ENCODE measurements around the gene CRHR2. TPM values are rescaled to one million over a fixed set of nuclear protein-coding genes. Genes with fewer than 3 reads are reported as not detected.

Gene CRHR2
- total RNA-seq, 1 experiment from 2014 or later, result not detected

DNA sequence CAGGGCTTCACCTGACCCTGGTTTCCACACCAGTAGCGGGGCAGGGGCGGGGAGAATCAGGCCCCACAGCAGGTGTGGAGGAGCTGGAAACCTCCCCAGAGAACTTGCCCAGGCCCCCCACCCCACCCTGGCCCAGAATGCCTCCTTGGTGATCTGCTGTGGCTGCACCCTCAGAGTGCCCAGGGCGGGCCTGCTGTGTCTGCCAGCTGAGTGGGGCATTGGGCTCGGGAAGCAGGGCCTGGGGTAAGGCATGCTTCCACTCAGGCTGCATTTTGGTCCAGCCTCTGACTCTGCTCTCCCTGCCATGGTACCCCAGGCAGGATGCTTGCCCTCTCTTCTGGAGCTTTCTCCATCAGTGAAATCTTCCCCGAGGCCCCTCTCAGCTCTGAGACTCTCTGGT lies 1.1 kb upstream of the CRHR2 start:
- no peak for DNase-seq (ENCODE audit: low read depth)

DNA sequence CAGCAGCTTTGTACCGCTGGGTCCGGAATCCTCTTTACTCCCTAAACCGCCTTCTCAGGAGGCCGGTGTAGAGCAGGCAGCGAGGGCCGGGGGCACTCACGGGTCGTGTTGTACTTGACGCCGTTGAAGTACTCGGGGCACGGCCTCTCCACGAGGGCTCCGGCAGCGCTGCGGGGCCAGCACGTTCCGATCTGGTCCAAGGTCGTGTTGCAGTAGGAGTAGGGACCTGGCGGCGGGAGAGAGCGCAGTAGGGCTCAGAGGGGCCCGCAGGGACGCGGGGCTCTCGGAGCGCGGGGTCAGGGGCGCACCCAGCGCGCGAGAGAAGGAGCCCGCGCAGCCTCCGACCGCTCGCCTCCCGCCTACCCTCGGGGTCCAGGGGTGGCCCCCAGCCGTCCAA lies 443 bp downstream of the CRHR2 start:
- DNase-seq (ENCODE audit: low read depth), result no peak

DNA sequence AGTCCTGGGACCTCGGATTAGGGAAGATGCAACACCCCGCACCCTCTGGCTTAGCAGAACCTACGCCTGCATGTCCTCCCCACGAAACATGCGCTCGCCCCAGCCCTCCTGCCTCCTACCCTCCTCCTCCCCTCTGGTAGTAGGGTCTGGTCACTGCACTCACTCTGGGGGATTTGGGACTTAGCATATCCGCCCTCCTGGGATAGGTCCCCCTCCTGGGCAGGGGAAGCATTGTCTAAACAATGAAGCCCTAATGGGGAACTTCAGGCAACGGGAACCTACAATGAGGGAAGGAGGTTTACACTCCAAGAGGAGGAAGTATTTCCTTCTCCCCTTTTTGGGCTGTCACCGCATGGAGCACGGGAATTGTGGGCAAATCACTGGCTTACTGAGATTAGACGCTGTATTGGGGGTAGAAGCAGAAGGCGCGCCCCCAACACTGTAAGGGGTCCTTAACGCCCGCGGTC lies 892 bp downstream of the CRHR2 start:
- DNase-seq (ENCODE audit: low read depth), result no peak

DNA sequence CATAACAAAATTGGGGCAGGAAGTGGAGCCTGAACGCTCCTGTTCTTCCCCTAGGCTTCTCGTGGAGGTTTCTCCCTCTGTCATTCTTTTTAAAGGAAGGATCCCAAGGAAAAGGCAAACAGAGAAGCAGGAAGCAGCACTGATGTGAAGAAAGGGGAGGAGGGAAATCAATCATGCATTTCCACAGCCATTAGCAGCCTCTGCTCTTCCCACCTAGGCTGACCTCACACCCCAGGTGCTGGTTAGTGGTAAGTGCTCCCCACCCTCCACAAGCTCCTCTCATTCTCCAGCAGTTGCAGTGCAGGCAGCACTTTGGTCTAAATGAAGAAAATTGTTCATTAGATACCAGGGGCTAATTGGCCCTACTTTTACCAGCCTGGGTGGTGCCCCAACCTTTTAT lies 2.6 kb downstream of the CRHR2 start:
- DNase-seq (ENCODE audit: low read depth), result no peak

DNA sequence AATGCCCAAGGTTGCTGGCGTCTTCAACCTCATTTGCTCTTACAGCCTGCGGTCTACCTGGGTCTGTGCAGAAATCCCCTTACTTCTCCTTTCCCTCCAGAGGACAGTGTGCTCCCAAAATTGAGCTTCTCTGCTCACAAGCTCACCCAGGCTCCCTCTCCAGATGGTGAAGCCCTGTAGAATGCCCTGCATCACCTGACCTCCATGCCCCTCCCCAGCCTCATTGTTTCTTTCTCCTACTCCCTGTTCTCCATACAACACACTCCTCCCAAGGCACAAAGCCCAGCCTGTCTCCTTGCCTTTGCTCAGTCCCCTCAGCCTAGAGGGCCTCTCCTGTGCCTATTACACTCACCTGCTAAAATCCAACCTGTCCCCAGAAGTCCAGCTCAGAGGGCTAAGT lies 3.5 kb downstream of the CRHR2 start:
- no peak for DNase-seq (ENCODE audit: low read depth)

DNA sequence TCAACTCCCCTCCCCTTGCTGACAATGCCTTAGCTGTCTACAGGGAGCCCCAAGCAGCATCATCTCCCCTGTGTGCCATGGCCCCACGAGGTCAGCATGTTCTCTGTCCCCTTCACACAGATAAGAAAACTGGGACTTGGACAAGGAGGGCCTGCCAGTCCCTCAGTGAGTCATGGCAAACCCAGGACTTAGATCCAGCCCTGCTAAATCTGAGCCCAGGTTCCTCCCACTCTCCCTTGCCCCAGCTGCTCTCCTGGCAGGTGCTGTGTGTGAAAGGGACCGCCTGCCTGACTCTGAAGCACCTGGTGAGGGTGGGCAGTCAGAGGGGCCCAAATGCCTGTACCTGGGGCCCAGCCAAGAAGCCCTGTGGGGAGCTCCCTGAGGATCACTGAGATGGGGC lies 7.4 kb downstream of the CRHR2 start:
- DNase-seq (ENCODE audit: low read depth), result no peak

DNA sequence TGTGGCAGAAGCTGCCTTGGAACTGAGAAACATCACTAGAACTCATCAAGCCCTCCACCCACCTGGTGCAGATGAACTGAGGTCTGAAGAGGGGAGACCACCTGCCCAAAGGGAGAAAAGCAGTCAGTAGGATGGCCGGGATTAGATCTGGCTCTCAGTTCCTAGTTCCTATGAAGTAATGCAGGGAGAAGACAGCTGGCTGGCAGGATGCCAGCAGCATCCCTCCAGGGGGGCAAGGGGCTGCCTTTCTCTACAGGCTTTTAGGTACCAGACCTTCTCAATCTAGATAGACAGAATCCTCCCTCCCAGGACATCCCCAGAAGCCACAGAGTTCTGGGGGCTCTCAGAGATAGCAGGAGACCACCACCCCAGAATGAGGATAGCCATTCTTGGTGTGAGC lies 7.8 kb downstream of the CRHR2 start:
- no peak for DNase-seq (ENCODE audit: low read depth)

DNA sequence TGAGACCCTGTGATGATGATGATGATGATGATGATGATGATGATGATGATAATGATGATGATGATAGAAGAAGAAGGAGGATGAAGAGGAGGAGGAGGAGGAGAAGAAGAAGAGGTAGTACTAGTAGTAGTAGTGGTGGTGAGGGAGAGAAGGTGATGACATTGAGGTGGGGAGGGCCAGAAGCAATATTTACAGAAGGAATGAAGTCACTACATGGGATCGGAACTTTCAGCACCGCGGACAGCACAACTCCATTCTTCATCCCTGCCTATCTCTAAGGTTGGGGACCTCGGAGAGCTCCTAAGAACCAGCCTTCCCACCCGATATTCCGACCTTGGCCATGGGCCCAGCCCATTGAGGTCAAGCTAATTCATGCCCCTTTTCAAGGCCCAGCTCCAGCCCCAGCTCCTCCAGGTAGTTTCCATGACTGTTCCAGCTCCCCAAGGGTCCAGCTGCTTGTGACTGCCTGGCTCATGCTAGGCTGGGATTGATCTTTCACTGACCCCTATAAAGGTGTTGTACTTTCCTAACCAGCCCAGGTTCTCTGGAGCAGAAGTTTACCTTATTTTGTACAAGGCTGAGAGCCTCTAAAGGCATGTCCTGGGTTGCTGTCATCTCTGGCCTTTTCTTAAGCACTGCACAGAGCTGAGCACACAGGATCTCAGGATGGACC lies 10.3 kb downstream of the CRHR2 start:
- peak; percentile 52 for DNase-seq (ENCODE audit: low read depth)

DNA sequence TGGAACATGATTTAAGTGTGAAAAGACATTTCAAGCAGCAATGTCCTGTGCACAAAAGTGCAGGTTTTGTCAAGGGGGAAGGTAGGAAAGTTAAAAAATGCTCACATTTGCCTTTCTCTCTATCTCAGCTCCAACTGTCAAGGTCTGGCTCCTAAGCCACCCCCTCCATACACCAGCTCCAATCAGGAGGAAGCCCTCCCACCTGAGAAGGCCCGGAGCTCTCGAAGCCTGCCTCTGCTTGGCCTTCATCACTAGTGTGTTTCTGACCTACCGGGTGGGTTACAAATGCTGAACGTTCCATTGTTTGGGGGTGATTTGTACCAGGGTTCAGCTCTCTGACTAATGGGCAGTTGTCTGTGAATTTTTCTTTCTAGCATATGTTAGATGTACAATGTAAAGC lies 14.2 kb downstream of the CRHR2 start:
- DNase-seq (ENCODE audit: low read depth), result no peak

DNA sequence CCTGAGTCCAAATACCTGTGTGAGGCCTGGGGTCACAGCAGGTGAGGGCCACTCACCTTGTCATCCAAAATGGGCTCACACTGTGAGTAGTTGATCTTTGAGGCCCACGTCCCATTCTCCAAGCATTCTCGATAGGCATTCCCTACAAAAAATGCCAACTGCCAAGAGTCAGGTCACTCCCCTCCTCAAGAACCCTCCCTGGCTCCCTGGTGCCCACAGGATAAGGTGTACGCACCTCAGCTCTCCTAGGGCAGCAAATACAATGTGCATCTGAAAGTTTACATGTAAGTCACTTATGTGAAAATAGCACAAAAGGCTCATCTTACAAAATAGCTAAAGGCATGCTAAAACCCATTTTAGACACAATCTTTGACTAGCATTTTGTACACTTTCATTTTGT lies 15.1 kb downstream of the CRHR2 start:
- DNase-seq (ENCODE audit: low read depth), result no peak

DNA sequence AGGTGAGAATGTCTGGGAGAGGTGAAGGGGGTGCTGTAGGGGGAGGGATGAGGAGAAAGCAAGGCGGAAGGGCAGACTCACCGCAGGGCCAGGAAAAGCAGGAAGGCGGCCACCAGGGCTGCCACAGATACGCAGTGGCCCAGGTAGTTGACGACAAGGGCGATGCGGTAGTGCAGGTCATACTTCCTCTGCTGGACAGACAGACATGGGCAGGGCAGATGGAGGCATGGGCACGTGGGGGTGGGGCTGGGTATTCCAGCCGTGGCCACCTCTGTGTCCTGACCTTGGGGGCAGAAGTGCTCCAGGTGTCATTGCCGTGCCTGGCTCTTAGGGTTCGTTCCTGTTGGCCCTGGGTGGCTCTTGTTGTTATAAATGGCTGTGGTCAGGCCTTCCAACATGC lies 16.8 kb downstream of the CRHR2 start:
- DNase-seq (ENCODE audit: low read depth), result no peak

DNA sequence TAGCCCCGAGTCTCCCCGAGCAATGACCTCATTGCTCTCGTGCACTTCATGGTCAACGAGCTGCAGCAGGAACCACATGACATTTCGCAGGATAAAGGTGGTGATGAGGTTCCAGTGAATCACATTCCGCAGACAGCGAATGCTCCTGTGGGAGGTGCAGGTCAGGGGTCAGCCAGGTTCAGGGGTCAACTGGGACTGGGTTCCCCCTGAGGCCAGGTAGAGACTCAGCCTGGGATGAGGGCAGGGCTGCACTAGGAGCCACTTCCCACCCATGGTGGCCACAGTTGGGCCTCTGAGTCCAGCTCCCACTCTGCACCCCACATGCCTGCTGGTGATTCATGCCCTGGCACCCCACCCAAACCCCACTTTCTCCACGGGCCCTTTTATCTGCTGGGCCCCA lies 17.2 kb downstream of the CRHR2 start:
- DNase-seq (ENCODE audit: low read depth), result no peak

DNA sequence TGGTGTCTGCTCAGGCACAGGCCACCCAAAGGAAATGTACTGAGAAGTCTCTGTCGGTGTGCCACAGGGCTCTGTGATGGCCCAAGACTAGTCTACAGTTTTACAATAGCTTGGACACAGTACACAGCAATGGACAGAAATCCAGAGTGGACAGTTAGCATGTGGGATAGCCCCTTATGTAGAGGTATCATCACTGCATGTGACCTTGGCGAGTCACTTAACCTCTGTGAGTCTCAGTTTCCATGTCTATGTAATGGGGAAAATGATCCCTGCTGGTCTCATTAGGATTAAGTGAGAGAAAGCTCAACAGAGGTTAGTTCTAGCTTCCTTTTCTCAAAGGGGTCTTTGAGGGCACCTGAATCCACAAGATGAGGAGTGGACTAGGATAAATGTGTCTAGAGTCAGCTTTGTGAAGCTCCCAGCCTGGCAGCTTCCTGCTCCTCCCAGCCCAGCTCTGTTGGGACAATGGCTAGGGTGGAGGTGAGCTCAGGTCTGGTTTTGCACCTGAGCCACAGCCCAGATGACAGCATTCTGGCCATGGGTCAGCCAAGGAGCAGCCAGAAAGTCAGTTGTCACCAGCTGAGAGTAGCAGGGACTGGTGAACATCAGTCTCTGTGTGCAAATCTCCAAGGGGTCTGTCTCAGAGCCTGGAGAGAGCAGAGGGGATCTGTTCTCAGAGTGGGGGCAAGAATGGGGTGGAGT lies 17.9 kb downstream of the CRHR2 start:
- no peak for DNase-seq (ENCODE audit: low read depth)

DNA sequence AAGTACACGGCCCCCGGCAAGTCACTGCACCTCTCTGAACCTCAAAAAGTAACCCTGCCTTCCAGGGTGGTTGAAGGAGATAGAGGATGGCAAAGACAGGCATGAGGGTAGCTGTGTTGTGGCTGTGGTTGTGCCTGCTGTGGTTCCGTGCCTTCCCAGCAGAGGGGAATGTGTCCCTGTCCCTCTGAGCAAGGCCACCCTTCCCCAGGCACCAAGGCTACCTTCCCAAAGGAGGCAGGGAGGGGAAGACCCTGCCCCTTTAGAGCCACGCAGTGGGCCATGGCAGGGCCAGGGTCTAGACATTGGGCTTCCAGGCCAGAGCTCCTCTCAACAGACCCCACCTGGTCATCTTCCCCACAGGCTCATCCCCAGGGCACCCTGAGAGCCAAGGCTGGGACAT lies 18.8 kb downstream of the CRHR2 start:
- no peak for DNase-seq (ENCODE audit: low read depth)

DNA sequence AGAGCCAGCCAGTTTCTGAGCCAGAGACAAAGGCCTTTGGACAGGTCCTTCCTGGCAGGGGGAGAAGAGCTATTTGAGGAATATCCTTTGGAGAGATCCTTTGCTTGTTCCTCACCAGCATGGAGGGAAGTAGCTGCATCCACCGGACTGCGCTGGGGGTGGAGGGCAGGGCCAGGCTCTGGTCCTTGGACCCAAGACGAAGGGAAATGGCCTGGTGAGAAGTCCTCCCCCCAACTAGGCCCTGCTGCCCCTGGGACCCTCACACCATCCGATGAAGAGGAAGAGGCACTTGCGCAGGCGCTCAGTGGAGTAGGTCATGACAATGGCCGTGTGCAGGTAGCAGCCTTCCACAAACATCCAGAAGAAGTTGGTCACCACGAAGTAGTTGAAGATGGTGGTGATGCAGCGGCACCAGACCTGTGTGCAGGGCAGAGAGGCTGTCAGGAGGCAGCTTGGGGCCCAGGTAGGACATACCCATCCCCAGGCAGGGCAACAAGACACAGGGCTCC lies 19.8 kb downstream of the CRHR2 start:
- no peak for DNase-seq (ENCODE audit: low read depth)

DNA sequence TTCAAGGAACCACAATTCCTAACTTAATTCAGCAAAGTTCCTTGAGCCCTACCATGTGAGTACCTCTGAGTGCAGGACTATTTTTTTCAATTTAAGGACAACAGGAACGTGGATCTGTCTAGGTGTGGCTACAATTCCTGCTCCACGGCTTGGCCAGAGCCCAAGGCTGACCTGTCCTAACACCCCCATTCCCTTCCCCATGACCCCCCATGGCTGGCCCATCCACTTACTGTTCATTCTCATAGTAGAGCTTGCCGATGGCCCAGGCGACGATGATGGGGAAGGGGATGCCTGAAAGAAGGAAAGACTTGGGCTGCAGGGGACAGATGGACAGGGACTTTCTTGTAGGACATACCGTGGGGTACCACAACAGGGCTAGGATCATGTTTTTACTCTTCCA lies 20.3 kb downstream of the CRHR2 start:
- DNase-seq (ENCODE audit: low read depth), result no peak

DNA sequence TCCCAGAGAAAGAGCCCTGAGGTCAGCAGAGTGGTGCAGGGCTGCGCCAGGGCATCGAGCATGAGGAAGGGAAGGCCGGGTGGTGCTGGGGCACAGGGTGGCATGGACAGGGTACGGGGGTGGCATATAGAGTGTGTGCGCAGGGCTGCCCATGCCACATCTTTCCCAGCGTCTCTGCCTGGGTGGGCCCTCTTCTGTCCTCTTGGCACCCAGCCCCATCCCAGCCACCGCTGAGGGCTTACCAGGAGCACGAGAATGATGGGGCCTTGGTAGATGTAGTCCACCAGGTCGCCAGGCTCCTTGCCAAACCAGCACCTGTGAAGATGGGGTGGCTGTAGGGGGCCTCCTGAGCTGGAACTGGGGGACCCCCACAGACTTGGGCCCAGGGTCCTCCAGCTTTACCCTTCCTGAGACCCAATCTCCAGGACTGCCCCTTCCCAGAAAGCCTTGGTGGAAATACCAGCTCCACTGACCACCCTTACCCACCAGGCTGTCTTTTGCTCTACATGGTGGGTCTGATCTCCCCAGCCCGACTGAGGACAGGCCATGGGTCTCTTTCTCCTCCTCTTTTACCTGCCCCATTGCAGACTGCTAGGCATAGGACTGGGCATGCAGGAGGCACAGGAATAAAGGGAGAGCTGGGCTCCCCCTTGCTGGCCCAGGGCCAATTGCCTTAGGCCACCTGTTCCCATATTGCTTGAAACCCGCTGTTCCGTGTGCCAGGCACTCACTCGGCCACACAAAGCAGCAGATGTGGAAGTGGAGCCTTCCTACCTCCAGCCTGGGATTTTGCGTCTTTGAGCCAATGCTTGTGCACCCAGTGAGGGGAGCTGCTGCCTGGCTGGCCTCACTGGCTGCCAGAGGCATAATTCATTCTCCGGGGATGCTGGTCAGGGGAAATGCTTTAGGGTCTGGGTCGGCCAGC lies 21.7 kb downstream of the CRHR2 start:
- no peak for DNase-seq (ENCODE audit: low read depth)

DNA sequence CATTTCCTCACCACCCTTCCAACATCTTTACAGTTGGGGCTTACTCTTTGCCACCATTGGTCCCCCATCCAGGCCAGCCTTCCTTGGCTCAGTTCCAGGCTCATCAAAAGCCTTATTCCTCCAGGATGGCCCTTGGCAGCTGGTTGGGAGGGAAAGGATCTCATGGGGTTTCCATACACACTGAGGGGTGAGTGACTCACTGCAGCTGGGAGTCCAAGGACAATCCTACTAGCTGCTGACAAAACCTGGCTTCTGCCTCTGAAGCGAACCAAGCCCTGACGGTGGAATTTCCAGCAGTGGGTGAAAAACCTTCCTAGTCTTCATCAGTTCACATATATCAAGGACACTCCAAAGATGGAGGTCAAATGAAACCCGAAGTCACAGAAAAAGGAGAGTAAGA lies 22.9 kb downstream of the CRHR2 start:
- peak; percentile 28 for DNase-seq (ENCODE audit: low read depth)

DNA sequence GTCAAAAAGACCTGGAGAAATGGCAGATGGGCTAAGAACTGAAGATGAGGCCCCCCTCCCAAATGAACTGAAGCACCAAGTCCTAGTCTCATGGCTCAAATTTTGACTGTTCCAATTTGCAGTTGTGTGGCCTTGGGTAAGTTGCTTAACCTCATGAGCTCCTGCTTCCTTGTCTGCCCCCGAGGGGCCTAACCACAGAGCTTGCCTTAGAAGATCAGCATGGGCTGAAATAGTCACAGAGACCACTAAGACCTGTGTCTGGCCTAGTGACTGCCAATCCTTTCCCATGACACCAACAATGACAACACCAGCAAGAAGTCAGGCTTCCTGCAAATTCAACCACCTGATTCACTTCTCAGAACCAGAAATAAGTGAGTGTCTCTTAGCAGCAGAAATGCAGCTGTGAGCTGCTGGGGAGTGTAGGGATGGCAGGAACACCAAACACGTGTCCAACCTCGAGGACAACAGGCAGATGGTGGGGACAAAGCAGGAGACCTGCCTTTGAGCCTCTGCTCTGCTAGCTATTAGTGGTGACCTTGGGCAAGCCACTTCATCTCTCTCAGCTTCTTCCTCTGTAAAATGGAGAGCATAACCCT lies 23.7 kb downstream of the CRHR2 start:
- DNase-seq (ENCODE audit: low read depth), result no peak

DNA sequence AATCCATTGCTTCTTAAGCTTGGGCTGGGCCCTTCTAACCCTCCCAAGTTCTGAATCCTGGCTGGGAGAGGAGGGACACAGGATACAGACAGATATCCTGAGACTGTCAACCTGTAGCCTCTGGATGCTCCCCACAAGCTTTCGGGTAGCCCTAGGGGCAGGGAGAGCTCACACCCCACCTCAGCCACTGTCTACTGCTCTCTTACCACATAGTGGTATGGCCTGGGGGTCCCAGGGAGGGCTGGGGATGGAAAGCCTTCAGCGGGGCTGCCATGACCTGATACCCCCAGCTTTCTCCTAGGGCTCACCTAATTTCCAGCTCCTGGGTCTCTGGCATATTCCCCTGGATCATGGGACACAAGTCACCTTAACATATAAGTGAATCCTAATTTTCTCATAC lies 25.1 kb downstream of the CRHR2 start:
- DNase-seq (ENCODE audit: low read depth), result no peak
